HG03571 (cell line): ENCODE data around the gene CRY2.

Experiments used
- ATAC-seq: cut with Tn5 transposase; IDR thresholded peaks from one replicate; pipeline ENCODE4 v1.9.1; 2021; ENCODE audit not compliant: unreplicated experiment

CRY2 gene

DNA sequence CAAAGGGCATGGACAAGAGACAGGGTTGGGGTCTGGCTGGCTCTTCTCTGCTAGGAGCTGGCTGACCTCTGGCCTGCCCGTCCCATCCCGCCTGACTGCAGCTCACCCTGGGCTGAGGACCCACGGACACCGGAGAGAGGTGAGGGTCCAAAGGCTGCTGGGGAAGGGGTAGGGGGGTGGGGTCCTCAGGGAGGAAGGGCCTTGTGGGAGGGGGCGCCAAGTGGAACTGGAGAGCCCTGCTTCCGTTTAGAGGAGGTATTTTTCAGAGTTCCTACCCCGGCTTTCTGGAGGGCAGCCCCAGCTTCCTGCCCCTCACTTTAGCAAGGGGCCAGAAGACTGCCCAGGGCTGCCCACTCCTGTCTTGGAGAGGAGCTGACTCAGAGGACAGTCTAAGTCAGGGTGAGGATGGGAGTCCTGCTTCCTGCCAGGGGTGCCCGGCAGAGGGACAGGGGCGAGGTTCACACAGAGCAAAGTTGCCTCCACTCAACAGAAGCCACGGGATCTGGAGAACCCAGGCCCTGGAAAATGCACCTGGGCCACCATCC, 82.3 kb downstream of the CRY2 start:
- peak; percentile 24 for ATAC-seq

GRCh38 chr11:45930031-45930794, 82.9 kb downstream of the CRY2 start:
- peak; percentile 92 for ATAC-seq

- no peak for ATAC-seq
Observed at GRCh38 chr11:45930951-45931570, 83.8 kb downstream of the CRY2 start.

GRCh38 chr11:45931739-45932138, 84.5 kb downstream of the CRY2 start:
- no peak for ATAC-seq

DNA sequence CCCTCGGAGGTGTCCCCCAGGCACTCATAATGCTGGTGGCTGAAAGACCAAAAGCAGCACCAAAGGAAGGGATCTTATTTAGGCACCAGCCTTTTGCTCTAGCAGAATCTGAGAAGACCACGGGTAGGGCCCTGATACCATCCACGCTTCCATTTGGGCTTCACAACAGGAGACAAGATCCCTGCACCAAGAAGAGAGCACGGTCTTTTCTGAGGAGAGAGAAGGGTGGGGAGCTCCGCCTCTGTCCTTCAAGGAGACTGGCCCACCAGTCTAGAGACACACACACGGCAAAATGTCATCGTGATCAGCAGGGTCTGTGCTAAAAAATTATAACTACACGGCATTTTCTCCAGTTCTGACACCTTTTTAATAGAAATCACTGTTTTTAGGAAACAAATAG, 84.9 kb downstream of the CRY2 start:
- no peak for ATAC-seq
